ENCODE results near the gene TNFRSF18. TPM values are rescaled to one million over a fixed set of nuclear protein-coding genes. Genes with fewer than 3 reads are reported as not detected.
"Not testable (repeated sequence)": the region's sequence is repeated elsewhere in the genome, so short reads cannot be mapped to it uniquely, and the experiment has no call there.

The TNFRSF18 gene
- total RNA-seq (2012; rRNA removed), result not detected in 2 replicates

- no peaks in the 10 kb centered on the region for H3K36me3 ChIP-seq (ENCODE audit: insufficient read depth, low read length)
- H3K4me3 ChIP-seq (ENCODE audit: low read length), result no peak within 1 kb of the TSS
- H3K4me2 ChIP-seq (ENCODE audit: low read length), result peak within 1 kb of the TSS; percentile 67
- H3K9ac ChIP-seq (ENCODE audit: low read depth, low read length), result no peak within 1 kb of the TSS
- peaks cover 27% of the 10 kb centered on the region for H3K4me1 ChIP-seq (ENCODE audit: control insufficient read depth, insufficient read depth, low read length)
- H3K27me3 ChIP-seq (ENCODE audit: control insufficient read depth, insufficient read depth, low read length), result peaks cover 17% of the 10 kb centered on the region
- H3K9me3 ChIP-seq (replicated peaks; ENCODE audit: low read length), result no peaks in the 10 kb centered on the region
Observed at GRCh38 chr1:1206376-1206965, at the start of gene TNFRSF18. Gene TNFRSF18, minus strand, starts transcription at chr1:1206592. Its CDS starts 21 bp downstream, at chr1:1206571.

- Histone ChIP-seq H3K4me3 (ENCODE audit: low read length) (no peak overlapping the region), H3K27me3 (ENCODE audit: control insufficient read depth, insufficient read depth, low read length) (no peaks in the 10 kb centered on the region), H3K4me1 (ENCODE audit: control insufficient read depth, insufficient read depth, low read length) (peaks cover 4% of the 10 kb centered on the region), H3K36me3 (ENCODE audit: insufficient read depth, low read length) (peaks cover 57% of the 10 kb centered on the region), H3K4me2 (ENCODE audit: low read length) (no peak overlapping the region), H3K9ac (ENCODE audit: low read depth, low read length) (no peak overlapping the region), H3K9me3 (replicated peaks; ENCODE audit: low read length) (no peaks in the 10 kb centered on the region)
Observed at GRCh38 chr1:1255611-1256010, 49.2 kb upstream of the TNFRSF18 start.

GRCh38 chr1:1255078-1255477 lies 48.7 kb upstream of the TNFRSF18 start:
- Histone ChIP-seq H3K4me3 (ENCODE audit: low read length) (no peak overlapping the region), H3K9me3 (replicated peaks; ENCODE audit: low read length) (no peaks in the 10 kb centered on the region), H3K4me1 (ENCODE audit: control insufficient read depth, insufficient read depth, low read length) (peaks cover 4% of the 10 kb centered on the region), H3K4me2 (ENCODE audit: low read length) (no peak overlapping the region), H3K36me3 (ENCODE audit: insufficient read depth, low read length) (peaks cover 52% of the 10 kb centered on the region), H3K9ac (ENCODE audit: low read depth, low read length) (no peak overlapping the region), H3K27me3 (ENCODE audit: control insufficient read depth, insufficient read depth, low read length) (no peaks in the 10 kb centered on the region)

GRCh38 chr1:1254667-1254998 lies 48.2 kb upstream of the TNFRSF18 start:
- H3K36me3 ChIP-seq (ENCODE audit: insufficient read depth, low read length), result peaks cover 48% of the 10 kb centered on the region
- peaks cover 4% of the 10 kb centered on the region for H3K4me1 ChIP-seq (ENCODE audit: control insufficient read depth, insufficient read depth, low read length)
- no peak overlapping the region for H3K9ac ChIP-seq (ENCODE audit: low read depth, low read length)
- H3K4me3 ChIP-seq (ENCODE audit: low read length), result no peak overlapping the region
- H3K9me3 ChIP-seq (replicated peaks; ENCODE audit: low read length), result no peaks in the 10 kb centered on the region
- H3K27me3 ChIP-seq (ENCODE audit: control insufficient read depth, insufficient read depth, low read length), result no peaks in the 10 kb centered on the region
- H3K4me2 ChIP-seq (ENCODE audit: low read length), result no peak overlapping the region

- Histone ChIP-seq H3K36me3 (ENCODE audit: insufficient read depth, low read length) (peaks cover 44% of the 10 kb centered on the region), H3K9ac (ENCODE audit: low read depth, low read length) (no peak overlapping the region), H3K9me3 (replicated peaks; ENCODE audit: low read length) (no peaks in the 10 kb centered on the region), H3K4me2 (ENCODE audit: low read length) (no peak overlapping the region), H3K4me1 (ENCODE audit: control insufficient read depth, insufficient read depth, low read length) (peaks cover 4% of the 10 kb centered on the region), H3K4me3 (ENCODE audit: low read length) (no peak overlapping the region), H3K27me3 (ENCODE audit: control insufficient read depth, insufficient read depth, low read length) (no peaks in the 10 kb centered on the region)
Observed at GRCh38 chr1:1253972-1254666, 47.7 kb upstream of the TNFRSF18 start.

- peaks cover 39% of the 10 kb centered on the region for H3K36me3 ChIP-seq (ENCODE audit: insufficient read depth, low read length)
Observed at GRCh38 chr1:1253314-1253713, 46.9 kb upstream of the TNFRSF18 start.

GRCh38 chr1:1250786-1251284 lies 44.4 kb upstream of the TNFRSF18 start:
- no peaks in the 10 kb centered on the region for H3K4me1 ChIP-seq (ENCODE audit: control insufficient read depth, insufficient read depth, low read length)
- no peak overlapping the region for H3K9ac ChIP-seq (ENCODE audit: low read depth, low read length)
- H3K4me3 ChIP-seq (ENCODE audit: low read length), result no peak overlapping the region
- H3K27me3 ChIP-seq (ENCODE audit: control insufficient read depth, insufficient read depth, low read length), result no peaks in the 10 kb centered on the region
- H3K36me3 ChIP-seq (ENCODE audit: insufficient read depth, low read length), result peaks cover 29% of the 10 kb centered on the region
- H3K9me3 ChIP-seq (replicated peaks; ENCODE audit: low read length), result no peaks in the 10 kb centered on the region
- no peak overlapping the region for H3K4me2 ChIP-seq (ENCODE audit: low read length)

More at GRCh38 chr1:1253314-1253713, 46.9 kb upstream of the TNFRSF18 start:
- H3K4me1 ChIP-seq (ENCODE audit: control insufficient read depth, insufficient read depth, low read length), result peaks cover under 1% of the 10 kb centered on the region
- no peak overlapping the region for H3K4me3 ChIP-seq (ENCODE audit: low read length)
- H3K9me3 ChIP-seq (replicated peaks; ENCODE audit: low read length), result no peaks in the 10 kb centered on the region
- H3K4me2 ChIP-seq (ENCODE audit: low read length), result no peak overlapping the region
- H3K9ac ChIP-seq (ENCODE audit: low read depth, low read length), result no peak overlapping the region
- no peaks in the 10 kb centered on the region for H3K27me3 ChIP-seq (ENCODE audit: control insufficient read depth, insufficient read depth, low read length)

- not testable (repeated sequence) for H3K4me3 ChIP-seq (ENCODE audit: low read length); H3K36me3 ChIP-seq (ENCODE audit: insufficient read depth, low read length); H3K4me1 ChIP-seq (ENCODE audit: control insufficient read depth, insufficient read depth, low read length); H3K9ac ChIP-seq (ENCODE audit: low read depth, low read length); H3K27me3 ChIP-seq (ENCODE audit: control insufficient read depth, insufficient read depth, low read length); H3K4me2 ChIP-seq (ENCODE audit: low read length); H3K9me3 ChIP-seq (replicated peaks; ENCODE audit: low read length)
Observed at GRCh38 chr1:1248009-1248913, 41.9 kb upstream of the TNFRSF18 start.

- Histone ChIP-seq H3K27me3 (ENCODE audit: control insufficient read depth, insufficient read depth, low read length) (no peaks in the 10 kb centered on the region), H3K36me3 (ENCODE audit: insufficient read depth, low read length) (peaks cover 4% of the 10 kb centered on the region), H3K9me3 (replicated peaks; ENCODE audit: low read length) (no peaks in the 10 kb centered on the region), H3K4me1 (ENCODE audit: control insufficient read depth, insufficient read depth, low read length) (no peaks in the 10 kb centered on the region), H3K4me2 (ENCODE audit: low read length) (no peak overlapping the region), H3K9ac (ENCODE audit: low read depth, low read length) (no peak overlapping the region), H3K4me3 (ENCODE audit: low read length) (no peak overlapping the region)
Observed at GRCh38 chr1:1247341-1247913, 41.0 kb upstream of the TNFRSF18 start.

GRCh38 chr1:1246577-1247340 lies 40.4 kb upstream of the TNFRSF18 start, which contains the start of gene C1QTNF12:
Gene C1QTNF12, minus strand, starts transcription at chr1:1246722. Its CDS starts 32 bp downstream, at chr1:1246690.
- Histone ChIP-seq H3K9me3 (replicated peaks; ENCODE audit: low read length) (no peaks in the 10 kb centered on the region), H3K9ac (ENCODE audit: low read depth, low read length) (no peak within 1 kb of the TSS), H3K4me1 (ENCODE audit: control insufficient read depth, insufficient read depth, low read length) (no peaks in the 10 kb centered on the region), H3K4me2 (ENCODE audit: low read length) (peak within 1 kb of the TSS; percentile 20), H3K27me3 (ENCODE audit: control insufficient read depth, insufficient read depth, low read length) (no peaks in the 10 kb centered on the region), H3K36me3 (ENCODE audit: insufficient read depth, low read length) (peaks cover 3% of the 10 kb centered on the region), H3K4me3 (ENCODE audit: low read length) (no peak within 1 kb of the TSS)
